22Rv1 (cell line): ENCODE results near the gene TRDN.

Experiments
- CTCF ChIP-seq: fragments of 450-650 bp; IDR thresholded peaks from 2 replicates; pipeline ENCODE4 v1.5.1; 2017; ENCODE audit warnings: mild to moderate bottlenecking
- ZFX ChIP-seq: fragments of 450-650 bp; IDR thresholded peaks from 2 replicates; pipeline ENCODE4 v1.6.1; 2017; ENCODE audit warnings: antibody characterized with exemption, borderline replicate concordance

- TF ChIP-seq CTCF (no peak), ZFX (no peak)
Measured at GRCh38 chr6:123655521-123656306, 19.0 kb upstream of the TRDN start.
